Stimulated activated CD4-positive, alpha-beta T cell treated with anti-CD3 and anti-CD28 coated beads, Interleukin-12 subunit alpha, Interleukin-12 subunit beta, amount 100 ng/mL, for 24 hours (primary cell): Measurements from ENCODE around the gene RPUSD3.
"Not testable (repeated sequence)": the region's sequence is repeated elsewhere in the genome, so short reads cannot be mapped to it uniquely, and the experiment has no call there.

ENCODE experiments used
- DNase-seq, 2 experiments: peaks; one replicate each; pipeline ENCODE4 v3.0.0-alpha.2; 2020; ENCODE audit warnings: low read depth in 2 of 2

The RPUSD3 gene

DNA sequence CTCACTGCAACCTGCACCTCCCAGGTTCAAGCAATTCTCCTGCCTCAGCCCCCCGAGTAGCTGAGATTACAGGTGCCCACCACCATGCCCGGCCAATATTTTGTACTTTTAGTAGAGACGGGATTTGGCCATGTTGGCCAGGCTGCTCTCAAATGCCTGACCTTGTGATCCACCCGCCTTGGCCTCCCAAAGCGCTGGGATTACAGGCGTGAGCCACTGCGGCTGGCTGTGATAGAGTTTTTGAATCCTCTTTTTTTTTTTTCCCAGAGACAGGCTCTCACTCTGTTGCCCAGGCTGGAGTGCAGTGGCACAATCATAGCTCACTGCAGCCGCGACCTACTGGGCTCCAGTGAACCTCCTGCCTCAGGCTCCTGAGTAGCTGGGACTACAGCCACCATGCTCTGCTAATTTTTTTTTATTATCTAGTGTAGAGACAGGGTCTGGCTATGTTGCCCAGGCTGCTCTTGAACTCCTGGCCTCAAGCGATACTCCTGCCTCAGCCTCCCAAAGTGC lies 21.4 kb upstream of the RPUSD3 start:
- DNase-seq, result not testable (repeated sequence)

DNA sequence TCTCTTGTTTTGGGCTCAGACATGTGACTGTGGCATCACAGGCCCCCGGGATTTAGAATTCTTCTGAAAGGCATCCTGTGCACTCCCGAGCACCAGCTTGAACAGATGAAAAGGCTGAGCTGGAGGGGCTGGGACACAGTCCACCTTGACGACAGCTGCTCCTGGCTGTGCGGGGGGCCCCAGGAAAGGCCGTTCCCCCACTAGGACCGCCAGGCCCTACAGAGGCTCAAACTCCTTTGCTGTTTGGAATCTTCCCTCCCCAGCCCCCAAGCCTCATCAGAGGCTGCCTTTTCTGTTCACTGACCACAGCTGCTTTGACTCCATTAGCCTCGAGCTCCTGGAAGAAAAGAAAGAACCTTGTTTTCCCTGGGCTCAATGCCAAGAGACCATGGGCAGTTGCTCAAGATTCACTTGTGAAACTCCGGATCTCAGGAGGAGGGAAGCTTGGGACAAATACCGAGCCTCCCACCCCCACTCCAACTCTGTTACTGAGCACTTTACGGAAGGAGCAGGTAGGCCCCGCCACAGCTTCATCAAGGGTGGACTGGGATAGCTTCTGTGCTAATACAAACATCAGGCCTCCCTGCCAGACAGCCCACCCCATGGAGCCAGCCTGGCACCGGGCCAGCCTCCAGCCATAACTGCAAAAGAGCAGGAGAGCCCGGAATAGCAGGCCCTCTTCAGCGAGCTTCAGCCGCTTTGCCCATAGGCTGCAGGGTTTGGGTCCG lies 20.6 kb upstream of the RPUSD3 start:
- no peak for DNase-seq

DNA sequence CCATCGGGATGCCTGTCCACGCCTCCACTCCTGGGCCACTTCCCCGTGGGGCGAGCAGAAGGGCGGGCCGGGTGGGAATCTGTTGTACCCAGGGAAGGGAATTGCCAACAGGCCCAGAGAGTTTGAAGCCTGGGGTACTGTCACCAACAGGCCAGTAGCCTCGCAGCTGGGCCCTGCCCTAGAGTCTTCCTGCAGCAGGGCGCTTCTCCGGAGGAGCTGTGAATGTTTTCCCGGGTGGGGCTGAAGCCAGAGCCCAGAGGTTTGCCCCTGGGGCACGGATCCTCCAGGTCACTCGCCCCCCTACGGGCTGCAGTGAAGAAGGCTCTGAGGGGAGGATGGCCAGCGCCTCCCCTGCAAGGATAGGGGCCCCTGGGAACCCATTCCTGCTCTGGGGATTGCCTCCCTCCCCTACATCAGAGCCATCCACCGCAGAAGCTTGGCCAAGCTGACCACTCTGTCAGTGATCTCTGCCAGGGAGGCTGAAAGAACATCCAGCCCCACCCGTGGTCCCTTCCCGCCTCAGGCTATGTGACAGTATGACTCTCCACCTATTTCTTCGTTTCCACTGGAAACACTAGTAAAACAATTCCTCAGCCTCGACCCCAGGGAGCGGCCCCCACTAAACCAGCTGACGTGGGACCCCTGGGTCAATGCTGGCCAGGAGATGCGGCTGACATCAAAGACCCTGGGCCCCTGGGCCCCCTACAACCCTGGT lies 19.4 kb upstream of the RPUSD3 start:
- no peak for DNase-seq

DNA sequence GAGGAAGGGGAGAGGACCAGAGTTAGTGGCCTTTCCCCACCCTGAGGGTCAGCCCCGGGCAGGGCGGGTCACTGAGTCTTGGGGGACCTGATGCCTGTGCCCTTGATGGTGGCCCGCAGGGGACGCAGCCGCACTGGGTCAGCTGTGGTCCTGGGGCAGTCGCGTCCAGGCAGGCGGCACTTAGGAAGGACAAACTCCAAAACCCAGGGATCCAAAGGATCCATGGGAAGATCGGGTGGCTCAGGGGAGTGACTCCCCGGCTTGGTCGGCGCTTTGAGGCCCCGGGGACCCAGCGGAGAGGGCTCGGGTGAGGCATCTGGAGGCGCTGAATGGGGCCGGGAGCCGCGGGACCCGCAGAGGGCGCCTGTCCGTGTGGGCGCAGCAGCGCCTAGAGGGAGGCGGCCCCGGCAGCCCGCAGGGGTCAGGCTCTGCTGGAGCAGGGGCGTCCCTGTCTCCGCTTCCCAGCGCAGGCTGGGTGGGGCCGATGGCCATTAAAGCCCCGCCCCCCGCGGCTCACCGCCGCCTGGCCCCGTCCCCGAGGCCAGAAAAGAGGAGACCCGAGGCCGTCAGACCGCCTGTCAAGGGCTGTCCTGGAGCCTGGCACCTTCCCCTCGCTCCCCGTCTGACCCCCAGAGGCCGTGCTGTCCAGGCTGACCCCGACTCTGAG lies 18.7 kb upstream of the RPUSD3 start:
- no peak for DNase-seq

DNA sequence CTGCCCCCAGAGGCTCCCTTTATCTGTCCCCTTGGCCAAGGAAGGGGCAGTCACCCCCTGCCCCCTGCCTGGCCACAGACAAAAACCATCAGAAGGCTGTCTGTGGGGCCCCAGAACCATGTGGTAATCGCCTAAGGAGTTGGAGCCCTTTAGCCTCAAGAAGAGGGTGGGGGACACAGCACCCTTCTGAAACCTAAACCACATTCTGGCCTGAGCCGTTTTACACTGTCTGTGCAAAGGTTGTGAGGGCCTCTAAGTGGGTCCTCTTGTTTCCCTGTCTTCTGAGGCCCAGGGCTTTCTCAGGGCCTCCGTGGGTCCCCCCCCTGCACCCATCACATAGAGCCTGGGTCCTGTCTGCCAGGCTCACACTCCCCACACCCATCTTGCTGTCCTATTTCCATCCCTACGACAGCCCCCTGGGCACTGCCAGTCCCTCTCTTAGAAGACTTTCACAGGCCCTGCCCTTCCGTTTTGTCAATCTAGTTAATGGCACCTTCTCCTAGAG lies 17.9 kb upstream of the RPUSD3 start:
- DNase-seq, result no peak

DNA sequence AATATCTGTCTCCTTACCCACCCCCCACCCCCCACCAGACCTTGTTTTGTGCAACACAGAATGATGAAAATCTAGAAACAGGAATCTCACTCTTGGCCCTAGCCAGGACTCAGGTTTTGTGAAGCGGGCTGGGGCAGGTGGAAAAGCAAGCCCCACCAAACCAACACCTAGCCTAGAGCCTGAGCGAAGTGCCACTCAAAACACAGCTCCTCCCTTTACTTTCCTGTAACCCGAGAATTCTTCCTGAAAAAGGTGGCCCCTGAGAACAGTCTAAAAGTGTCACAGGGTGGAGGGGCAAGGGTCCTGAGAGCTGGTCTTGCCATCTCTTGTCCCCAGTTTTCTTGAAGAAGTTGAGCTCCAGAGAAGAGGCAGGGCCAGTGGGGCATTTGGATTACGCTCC lies 17.4 kb upstream of the RPUSD3 start:
- DNase-seq, result no peak

DNA sequence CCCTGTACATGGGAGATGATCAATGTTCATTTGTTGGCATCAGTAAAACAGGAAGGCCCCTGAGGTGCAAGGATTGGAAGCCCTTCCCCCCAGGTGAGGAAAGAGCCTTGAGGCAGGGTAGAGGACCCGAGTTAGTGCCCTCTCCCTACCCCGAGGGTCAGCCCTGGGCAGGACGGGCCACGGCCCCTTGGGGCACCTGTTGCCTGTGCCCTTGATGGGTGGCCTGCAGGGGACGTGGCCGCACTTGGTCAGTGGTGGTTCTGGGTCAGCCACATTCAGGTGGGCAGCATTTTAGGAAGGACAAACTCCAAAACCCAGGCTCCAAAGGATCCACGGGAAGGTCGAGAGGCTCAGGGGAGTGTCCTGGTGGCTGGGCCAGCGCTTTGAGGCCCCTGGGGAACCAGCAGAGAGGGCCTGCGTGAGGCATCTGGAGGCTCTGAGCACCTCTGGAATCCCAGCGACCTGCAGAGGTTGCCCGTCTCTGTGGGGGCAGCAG lies 15.8 kb upstream of the RPUSD3 start:
- DNase-seq, result no peak

DNA sequence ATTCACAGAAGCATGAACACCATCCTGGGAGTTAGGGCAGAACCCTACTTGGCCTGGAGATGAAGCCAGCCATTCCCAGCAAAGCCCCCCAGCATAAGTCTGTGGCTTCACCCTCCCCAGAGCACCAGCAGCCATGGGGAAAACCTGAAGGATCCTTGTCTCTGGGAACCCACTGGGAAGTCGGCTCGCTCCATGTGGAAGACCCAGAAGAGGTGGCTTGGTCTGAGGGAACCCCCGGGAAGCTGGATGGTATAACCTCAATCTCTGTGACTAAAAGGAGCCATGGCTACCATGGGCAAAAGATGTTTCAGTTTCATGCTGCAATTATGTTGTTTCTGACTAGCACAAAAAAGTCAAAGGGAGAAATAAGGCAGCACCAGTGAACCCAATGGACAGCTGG lies 11.8 kb upstream of the RPUSD3 start:
- no peak for DNase-seq

DNA sequence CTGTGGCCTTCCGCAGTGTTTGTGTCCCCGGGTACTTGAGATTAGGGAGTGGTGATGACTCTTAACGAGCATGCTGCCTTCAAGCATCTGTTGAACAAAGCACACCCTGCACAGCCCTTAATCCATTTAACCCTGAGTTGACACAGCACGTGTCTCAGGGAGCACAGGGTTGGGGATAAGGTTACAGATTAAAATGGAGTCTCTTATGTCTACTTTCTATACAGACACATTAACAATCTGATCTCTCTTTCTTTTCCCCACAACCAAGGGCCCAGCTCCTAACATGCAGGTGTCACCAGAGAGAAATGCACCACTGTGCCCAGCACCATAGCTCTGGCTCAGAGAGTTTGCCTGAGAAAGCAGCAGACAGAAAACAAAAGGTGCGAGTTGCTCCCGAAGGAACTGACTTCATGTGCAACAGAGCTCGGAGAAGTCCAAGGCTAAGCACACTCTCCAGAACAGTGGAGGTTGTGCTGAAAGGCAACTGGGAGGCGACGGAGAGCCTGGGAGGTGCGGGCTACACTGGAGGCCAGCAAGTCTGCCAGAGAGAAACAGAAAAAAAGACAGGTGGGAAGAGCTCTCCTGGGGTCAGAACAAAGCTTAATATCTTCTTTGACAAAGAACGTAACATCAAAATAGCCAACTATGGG lies 10.6 kb upstream of the RPUSD3 start:
- not testable (repeated sequence) for DNase-seq

DNA sequence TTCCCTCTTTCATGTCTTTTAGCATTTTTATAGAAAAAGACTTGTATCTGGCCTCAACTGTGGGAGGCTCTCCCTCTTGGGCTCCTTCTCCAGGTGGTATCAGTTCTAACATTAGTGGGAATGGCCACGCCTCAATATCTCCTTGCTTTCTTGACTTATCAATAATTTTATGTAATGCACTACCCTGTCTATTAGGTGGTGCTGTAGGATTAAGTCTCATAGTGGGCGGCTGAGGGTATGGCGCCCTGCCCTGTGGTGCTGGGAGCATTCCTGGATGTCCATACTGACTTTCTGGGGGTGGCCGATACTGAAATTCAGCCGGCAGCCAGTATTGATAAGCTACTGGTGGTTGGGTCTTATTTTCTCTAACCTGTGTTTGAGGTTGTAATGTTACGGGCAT lies 8.7 kb upstream of the RPUSD3 start:
- no peak for DNase-seq

DNA sequence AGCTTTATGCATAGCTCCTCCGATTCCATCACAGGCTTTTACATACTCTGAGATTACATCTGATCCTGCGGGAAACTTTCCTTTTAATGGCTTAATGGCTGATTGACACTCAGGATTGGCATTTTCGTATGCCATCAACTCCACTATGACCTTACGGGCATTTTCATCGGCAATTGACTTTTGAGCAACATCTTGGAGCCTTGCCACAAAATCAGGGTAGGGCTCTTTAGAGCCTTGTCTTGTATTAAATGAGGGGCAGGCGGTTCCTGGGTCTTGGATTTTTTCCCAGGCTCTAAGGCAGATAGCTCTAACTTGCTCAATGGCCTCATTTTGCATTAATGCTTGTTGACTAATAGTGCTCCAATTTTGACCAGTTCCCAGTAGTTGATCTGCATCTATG lies 8.1 kb upstream of the RPUSD3 start:
- DNase-seq, result not testable (repeated sequence)

DNA sequence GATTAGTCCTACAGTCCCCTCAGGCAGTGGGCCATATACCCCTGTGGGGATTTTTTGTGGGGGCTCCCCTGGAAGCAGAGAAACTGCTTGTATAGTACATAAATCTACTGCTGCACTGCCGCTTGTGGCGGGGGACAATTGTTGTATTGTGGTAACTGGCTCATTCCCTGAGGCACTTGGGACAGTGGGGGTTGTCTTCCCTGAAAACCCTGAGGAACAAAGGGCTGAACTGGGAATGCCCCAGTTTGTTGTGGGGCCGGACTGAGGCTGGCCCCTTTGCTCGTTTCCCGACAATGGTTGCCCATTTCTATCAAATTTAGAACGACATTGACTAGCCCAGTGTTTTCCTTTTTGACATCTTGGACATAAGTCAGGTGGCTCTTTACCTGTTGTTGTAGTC lies 7.6 kb upstream of the RPUSD3 start:
- DNase-seq, result not testable (repeated sequence)

DNA sequence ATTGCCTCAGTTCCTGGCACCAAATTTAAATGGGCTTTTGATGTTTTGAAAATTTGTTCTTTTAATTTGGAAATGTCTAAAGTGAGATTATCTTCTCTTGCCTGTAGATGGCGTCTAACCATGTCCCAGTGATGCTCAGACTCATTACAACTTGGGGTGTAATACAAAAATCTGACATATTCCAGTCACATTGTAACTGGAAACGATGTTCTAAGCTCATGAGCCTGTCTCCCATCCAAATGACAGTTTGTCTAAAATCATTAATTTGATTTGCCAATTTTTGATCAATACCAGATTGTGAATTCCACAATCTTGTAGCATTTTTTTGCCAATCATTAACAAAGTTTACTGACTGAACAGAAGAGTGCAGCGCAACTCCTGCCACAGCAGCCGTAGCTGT lies 5.1 kb upstream of the RPUSD3 start:
- not testable (repeated sequence) for DNase-seq

DNA sequence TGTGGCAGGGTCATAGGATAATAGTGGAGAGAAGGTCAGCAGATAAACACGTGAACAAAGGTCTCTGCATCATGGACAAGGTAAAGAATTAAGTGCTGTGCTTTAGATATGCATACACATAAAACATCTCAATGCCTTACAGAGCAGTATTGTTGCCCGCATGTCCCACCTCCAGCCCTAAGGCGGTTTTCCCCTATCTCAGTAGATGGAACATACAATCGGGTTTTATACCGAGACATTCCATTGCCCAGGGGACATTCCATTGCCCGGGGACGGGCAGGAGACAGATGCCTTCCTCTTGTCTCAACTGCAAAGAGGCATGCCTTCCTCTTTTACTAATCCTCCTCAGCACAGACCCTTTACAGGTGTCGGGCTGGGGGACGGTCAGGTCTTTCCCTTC lies 4.1 kb upstream of the RPUSD3 start:
- not testable (repeated sequence) for DNase-seq

DNA sequence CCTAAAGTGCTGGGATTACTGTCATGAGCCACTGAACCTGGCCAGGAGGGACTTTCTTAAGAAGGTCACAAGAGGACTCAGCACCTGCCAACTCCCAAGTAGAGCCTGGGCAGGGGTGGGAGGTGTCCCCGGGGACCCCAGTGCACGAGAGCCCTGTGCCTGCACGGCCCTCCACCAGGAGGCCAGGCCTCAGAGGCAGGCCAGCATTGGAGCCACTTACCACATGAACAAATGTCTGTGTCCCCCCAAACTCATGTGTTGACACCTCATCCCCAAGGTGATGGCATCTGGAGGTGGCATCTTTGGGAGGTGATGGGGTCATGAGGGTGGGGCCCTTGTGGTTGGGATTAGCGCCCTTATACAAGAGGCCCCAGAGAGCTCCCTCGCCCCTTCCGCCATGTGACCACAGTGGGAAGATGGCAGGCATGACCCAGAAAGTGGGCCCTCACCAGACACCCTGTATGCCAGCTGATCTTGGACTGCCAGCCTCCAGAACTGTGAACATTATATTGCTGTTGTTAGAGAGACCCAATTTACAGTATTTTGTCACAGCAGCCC lies 3.2 kb upstream of the RPUSD3 start:
- no peak for DNase-seq

DNA sequence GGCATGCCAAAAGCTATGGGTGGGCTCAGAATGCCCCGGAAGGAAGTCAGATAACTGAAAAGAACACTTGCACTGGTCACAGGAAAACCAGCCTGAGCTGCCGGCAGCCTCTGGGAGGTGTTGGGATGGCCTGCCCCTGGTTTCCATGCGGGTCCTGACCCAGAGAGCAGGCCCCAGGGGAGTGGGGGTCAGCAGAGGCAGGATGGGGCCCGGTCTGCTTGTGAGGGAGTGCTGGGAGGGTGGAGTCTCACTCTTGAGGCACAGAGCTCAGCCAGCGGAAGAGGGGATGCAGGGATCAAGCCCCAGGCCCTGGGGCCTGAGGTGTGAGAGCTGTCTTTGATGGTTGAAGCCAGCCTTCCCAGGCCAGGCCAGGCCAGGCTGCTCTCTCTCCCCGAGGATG lies 2.4 kb upstream of the RPUSD3 start:
- DNase-seq, result no peak

DNA sequence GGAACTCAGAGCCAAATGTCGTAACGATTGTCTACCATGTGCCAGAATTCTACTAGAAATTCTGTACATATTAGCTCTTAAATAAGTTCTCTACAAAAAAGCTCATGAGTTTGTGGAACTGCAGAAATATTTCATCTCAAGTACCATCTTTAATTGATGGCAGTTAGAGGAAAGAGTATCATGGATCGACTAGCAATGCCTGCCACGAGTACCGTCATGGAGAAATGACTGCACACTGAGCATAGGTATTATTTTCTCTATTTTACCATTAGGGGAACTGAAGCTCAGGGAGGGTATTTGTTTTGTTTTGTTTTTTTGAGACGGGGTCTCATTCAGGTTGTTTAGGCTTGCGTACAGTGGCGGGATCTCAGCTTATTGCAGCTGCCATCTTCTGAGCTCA lies 2.8 kb downstream of the RPUSD3 start:
- no peak for DNase-seq

DNA sequence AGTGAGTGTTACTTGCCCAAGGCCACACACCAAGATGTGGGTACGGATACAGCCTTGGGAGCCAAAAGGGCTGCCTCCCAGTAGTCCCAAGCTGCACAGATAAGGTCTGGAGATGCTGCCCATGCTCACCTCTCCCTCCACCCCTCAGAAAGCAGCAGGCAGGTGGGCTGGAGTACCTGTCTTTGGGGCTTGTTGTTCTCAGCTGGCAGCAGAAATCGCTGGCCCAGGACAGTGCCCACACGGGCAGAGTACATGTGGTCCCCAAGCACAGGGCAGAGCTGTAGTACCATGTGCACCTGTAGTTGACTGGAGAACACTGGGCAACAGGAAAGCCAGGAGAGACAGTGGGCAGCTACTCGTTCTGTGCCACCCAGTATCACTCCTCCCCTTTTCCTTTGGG lies 5.0 kb downstream of the RPUSD3 start:
- DNase-seq, result no peak

DNA sequence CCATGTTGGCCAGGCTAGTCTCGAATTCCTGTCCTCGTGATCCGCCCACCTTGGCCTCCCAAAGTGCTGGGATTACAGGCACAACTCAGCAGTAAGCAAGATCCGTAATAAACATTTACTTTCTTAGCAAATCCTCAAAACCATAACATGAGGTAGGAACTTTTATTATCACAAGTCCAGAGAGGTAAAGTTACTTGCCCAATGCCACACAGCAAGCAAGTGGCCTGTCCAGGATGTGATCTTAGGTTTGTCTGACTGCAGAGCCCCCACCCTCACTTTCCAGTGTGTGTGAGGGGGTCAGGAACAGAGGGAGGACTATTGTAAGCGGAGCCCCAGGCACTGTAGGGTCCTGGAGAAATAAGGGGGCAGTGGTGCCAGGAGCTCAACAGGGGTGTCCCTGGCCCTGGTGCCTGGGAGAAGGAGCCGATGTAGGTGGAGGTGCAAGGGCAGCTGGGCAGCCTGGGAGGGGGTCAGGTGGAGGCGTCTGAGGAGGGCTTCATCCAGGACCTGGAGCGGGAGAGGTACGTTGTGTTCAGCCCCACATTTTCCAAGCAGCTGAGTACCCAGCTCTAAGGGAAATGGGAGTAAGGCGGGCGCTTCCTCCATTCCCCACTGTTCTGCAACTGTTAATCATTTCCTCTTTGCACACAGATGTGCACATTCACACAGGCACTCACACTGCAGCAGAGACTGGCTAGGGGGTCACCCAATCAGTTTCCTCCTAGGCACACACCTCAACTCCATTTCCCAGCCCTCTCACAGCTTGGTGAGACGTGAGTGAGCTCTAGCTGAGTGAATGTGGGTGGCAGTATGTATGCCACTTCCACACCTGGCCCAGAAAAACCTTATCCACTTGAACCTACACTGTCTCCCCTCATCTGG lies 5.9 kb downstream of the RPUSD3 start:
- DNase-seq, result no peak
